Stimulated activated CD4-positive, alpha-beta T cell treated with anti-CD3 and anti-CD28 coated beads, Interleukin-4, amount 100 ng/mL, for 4 hours (primary cell): ENCODE data around the gene FAM120A.

Source experiments
- DNase-seq, 2 experiments: peaks; one replicate each; pipeline ENCODE4 v3.0.0-alpha.2; 2020

FAM120A gene

DNA sequence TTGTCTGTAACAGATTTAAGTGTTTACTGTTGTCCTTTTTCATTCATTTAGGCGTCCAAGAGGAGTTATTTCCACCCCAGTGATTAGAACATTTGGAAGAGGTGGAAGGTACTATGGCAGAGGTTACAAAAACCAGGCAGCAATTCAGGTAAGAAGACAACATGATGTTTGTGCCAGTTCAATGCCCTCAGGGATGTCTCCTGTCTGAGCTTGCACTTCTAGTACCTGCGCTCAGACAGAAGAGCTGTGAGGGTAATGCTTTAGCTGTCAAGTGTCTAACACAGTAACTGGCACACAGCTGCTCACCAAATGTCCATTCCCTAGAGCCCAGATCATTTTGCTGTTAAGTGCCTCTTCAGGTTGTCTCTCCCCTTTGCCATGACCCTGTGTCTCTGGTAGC lies 110.7 kb downstream of the FAM120A start:
- no peak for DNase-seq

GRCh38 chr9:93565089-93565488 lies 113.6 kb downstream of the FAM120A start:
- DNase-seq = no peak

- DNase-seq = peak; percentile 98 to 99
Measured at GRCh38 chr9:93566408-93567270, 115.2 kb downstream of the FAM120A start.

- DNase-seq = no peak
Measured at GRCh38 chr9:93567271-93567959, 115.9 kb downstream of the FAM120A start.

GRCh38 chr9:93568169-93568568 lies 116.7 kb downstream of the FAM120A start:
- no peak for DNase-seq

DNA sequence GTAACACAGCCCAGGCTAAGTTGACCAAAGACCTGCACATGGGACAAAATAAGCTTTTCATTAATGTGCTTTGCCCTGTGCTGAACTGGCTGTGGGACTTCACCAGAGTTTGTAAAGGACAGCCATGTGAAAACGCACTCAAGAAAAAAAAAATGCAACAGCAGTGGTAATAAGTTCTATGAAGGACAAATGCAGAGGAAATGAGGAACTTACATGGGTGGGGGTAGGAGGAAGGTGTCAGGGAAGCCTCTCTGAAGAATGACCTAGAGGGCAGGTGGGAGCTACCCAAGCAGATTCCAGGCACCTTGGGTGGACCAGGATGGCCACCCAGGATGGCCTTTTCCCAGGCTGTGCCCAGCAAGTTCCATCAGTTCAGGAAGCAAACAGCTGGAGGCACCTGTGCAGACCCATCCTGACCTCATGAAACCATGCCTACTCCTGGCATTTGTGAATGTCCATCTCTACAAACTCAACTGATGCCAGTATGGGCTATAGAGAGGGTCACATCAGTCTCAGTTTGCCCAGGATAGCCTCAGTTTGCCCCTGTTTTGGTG lies 118.2 kb downstream of the FAM120A start:
- no peak for DNase-seq

DNA sequence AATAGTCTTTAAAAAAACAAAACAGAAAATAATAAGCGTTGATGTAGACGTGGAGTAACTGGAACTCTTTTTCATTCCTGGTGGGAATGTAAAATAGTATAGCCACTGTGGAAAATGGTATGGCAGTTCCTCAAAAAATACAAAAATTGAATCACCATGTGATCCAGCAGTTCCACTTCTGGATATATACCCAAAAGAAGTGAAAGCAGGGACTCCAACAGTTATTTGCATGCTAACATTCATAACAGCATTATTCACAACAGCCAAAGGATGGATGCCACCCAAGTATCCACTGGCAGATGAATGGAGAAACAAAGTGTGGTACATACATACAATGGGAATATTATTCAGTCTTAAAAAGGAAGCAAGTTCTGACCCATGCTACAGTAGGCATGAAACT lies 120.7 kb downstream of the FAM120A start:
- DNase-seq = no peak

DNA sequence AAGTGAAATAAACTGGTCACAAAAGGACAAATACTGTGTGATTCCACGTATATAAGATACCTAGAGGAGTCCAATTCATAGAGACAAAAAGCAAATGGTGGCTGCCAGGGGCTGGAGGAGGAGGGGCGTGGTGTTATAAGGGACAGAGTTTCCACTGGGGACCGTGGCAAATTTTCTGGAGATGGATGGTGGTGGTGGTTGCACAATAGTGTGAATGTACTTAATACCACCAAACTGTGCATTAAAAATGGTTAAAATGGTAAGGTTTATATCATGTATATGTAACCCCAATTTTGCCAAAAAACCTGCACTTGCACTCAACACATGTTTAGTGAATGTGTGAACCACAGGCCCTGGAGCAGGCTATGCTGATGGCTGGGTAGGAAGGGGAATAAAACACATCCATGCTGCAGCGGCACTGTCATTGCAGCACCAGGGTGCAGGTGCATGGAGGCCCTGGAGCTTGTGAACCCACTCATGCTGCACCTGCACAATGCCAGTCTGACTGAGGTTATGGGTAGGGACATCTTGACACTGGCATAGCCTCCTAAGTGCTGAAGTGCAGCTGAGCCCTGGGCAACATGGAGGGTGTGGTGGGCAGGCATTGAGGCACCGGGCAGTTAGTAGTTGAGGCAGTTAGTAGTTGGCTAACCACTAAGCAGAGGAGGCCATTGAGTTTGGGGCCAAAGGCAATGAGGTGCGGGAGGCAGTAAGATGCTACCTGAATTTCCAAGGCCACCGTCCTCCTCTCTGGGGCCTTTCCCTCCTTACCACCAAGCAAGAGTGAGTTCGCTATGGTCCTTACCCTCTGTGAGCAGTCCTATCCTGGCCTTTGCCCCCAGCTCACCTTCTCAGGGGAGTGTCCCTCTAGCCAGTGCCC lies 121.4 kb downstream of the FAM120A start:
- DNase-seq = no peak

DNA sequence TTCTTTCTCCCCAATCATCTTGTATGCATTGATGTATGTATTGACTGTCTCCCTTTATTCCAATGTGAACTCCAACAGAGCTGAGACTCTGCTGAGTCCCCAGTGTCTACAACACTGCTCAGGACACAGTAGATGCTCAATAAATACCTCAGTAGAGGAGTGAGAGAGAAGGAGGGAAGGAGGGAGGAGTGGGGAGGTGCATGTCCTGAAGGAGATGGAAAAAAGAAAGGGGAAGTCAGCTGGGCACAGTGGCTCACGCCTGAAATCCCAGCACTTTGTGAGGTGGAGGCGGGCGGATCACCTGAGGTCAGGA lies 122.0 kb downstream of the FAM120A start:
- DNase-seq = no peak

- no peak for DNase-seq
Measured at GRCh38 chr9:93574091-93574899, 122.8 kb downstream of the FAM120A start.

DNA sequence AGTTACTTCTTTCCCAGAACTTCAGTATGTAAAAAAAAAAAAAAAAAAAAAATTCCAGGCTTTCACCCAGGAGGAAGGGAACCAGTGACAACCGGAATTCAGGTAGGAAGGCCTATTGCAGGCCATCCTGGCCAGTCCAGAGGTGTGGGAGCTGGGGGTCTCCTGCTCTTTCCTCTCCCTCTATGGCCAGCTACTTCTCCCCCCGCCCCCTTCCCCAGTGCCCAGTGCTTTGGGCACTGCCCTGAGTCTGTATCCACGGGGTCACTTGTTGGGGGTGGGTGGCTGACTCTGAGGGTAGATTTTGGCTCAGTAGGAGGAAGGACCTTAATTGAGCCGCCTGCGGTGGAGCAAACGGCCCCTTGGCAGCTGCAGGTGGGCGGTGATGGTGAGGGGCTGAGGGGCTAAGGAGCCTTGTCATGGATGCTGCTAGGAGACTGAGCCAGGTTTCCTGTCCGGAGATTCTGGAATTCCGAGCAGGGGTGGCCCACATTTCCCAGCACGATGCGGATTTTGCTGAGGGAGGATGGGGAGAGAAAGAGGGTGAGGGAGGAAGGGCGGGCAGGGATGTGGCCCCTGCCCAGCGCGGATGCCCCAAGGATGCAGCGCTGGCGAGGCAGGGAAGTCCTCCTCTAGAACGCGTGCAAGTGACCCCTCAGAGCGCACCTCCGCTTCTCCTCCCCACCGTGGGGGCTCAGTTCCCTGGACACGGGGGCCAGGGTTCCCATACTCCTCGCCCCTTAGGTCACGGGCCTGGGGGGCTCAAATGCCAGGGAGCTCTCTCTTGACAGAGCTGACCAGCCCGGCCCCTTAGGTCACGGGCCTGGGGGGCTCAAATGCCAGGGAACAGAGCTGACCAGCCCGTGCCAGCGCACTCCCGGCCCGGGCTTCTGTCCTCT lies 123.7 kb downstream of the FAM120A start:
- no peak for DNase-seq

DNA sequence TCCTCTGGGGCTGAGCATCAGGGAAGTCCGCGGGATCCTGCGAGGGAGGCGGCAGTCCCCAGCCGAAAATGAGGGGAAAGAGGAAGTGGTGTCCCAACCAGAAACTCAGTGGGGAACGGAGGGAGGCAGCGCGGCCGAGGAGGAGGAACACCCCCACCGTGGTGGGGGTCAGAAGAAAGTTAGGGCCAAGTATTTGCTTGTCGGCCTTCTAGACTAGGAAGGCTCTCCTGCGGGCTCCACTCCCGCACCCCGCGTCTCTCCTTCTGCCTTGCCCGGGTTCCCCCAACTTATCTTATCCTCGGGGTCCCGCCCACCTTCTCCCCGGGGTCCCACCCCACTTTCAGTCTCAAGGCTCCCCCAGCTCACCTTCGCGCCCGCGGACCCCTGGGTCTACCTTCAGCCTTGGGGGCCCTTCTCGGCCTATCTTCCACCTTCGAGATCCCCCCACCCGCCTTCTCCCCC lies 124.3 kb downstream of the FAM120A start:
- peak; percentile 43 to 44 for DNase-seq

GRCh38 chr9:93576258-93577077 lies 125.0 kb downstream of the FAM120A start, which contains the start of gene PHF2:
Gene PHF2 (plus strand): TSS chr9:93576584. CDS start chr9:93576774, 190 bp downstream.
- DNase-seq = peak; percentile 25 to 37

- peak in 1 of 2 experiments; percentile 21 for DNase-seq
Measured at GRCh38 chr9:93577078-93577974, 125.8 kb downstream of the FAM120A start.

DNA sequence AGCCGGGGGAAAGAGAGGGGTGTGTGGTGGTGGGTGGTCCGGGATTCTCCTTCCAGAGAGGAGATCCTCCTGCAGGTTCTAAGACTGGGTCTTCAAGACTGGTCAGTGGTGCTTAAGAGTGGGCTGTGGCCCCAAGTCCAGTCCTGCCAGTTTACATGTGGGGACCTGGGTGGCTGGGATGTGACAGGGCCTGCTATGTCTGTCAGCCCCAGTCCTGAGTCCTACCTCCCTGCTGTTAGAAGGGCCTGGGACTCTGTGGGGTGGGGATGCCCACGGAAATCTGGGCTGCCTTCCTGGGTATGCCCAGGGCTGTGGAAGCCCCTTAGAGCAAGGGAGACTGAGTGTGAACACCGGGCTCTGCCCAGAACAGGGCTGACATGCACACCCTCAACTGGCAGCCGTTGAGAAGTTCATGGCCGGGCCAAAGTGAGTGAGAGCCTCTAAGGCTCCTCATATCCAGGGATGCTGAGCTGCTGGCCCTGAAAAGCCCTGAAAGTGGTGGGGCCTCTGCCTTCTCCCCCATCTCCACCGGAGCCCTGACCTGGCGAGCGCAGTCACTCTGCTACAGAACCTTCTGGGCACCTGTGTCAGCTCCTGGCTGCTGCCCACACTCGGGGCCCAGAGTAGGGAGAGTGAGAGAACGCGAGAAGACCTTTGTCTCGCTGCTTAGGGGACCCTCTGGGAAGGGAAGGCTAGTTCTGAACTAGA lies 126.6 kb downstream of the FAM120A start:
- DNase-seq = no peak

GRCh38 chr9:93578844-93579243 lies 127.4 kb downstream of the FAM120A start:
- no peak for DNase-seq

DNA sequence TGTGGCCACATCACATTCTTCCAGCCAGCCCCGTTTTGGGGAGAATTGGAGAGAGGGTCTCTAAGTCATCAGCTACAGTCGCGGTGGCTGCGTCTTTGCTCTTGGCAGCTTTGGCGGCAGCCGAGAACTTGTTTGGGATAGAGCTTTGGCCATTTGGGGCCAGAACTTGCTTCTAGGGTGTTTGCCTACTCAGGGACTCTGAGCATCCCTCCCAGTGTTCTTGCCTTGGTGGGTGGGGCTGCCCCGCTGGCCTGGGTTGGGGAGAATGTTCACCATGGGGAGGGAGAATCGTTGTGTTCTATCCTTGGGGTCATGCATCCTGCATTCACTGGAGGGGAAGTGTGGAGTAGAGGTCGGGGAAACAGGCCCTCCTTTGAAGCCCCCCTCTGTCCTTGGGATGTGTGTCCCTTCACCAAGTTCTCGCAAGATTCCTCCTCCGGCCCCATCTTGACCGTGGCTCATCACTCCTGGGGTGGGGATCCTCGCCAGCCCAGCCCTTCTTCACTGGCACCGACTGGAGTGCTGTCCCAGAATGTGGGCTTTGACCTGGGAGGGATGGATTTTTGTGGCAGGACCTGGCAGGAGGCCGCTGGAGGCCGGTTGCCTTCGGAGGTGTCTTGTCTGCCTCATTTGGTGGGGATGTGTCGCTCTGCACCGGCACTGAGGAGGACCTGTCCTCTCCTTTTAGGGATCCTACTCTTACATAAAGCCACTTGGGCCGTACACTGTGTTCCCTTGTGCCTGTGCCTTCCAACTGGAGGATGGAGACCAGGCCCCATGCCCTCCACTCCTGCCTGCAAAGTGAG lies 128.4 kb downstream of the FAM120A start:
- DNase-seq = no peak
